Measurements from ENCODE around the gene KRT17.

Gene KRT17

GRCh38 chr17:41638941-41639340 is 14.6 kb upstream of the KRT17 start:
- TF ChIP-seq CTCF (IDR thresholded peaks at IDR 0.05) = no peak
- intact Hi-C loops (cut with DNase I; ENCODE audit: low total_unique reads) = no loop called here
- Histone ChIP-seq H3K4me3 (no peak overlapping the region), H3K27me3 (no peaks in the 10 kb centered on the region), H3K27ac (no peak overlapping the region), H3K4me1 (peaks cover 0 to 20% (median 10%) of the 10 kb centered on the region in 4 donors), H3K9me3 (no peaks in the 10 kb centered on the region), H3K36me3 (no peaks in the 10 kb centered on the region)
- no peak for DNase-seq

- Histone ChIP-seq H3K36me3 (no peaks in the 10 kb centered on the region), H3K4me3 (no peak overlapping the region), H3K4me1 (peaks cover 0 to 20% (median 10%) of the 10 kb centered on the region in 4 donors), H3K27me3 (no peaks in the 10 kb centered on the region), H3K9me3 (no peaks in the 10 kb centered on the region), H3K27ac (no peak overlapping the region)
- no peak for TF ChIP-seq CTCF (IDR thresholded peaks at IDR 0.05)
- intact Hi-C loops (cut with DNase I; ENCODE audit: low total_unique reads) = no loop called here
- no peak for DNase-seq
Observed at GRCh38 chr17:41638194-41638593, 13.8 kb upstream of the KRT17 start.

- TF ChIP-seq CTCF (IDR thresholded peaks at IDR 0.05) = no peak
- intact Hi-C loops (cut with DNase I; ENCODE audit: low total_unique reads) = no loop called here
- Histone ChIP-seq H3K9me3 (no peaks in the 10 kb centered on the region), H3K4me1 (peaks cover 0 to 20% (median 10%) of the 10 kb centered on the region in 4 donors), H3K27me3 (no peaks in the 10 kb centered on the region), H3K27ac (no peak overlapping the region), H3K4me3 (no peak overlapping the region), H3K36me3 (no peaks in the 10 kb centered on the region)
- DNase-seq = no peak
Observed at GRCh38 chr17:41636652-41637051, 12.3 kb upstream of the KRT17 start.

- no peak for TF ChIP-seq CTCF (IDR thresholded peaks at IDR 0.05)
- no peak overlapping the region for H3K27ac ChIP-seq
- DNase-seq = no peak
Observed at GRCh38 chr17:41635121-41636097, 11.0 kb upstream of the KRT17 start.

GRCh38 chr17:41634639-41635038 is 10.3 kb upstream of the KRT17 start:
- no peak overlapping the region for H3K4me3 ChIP-seq
- intact Hi-C loops (cut with DNase I; ENCODE audit: low total_unique reads) = no loop called here
- no peak for DNase-seq
- H3K27me3 ChIP-seq = no peaks in the 10 kb centered on the region
- no peaks in the 10 kb centered on the region for H3K36me3 ChIP-seq
- H3K9me3 ChIP-seq = no peaks in the 10 kb centered on the region
- no peak for TF ChIP-seq CTCF (IDR thresholded peaks at IDR 0.05)
- H3K4me1 ChIP-seq = peaks cover 0 to 23% (median 10%) of the 10 kb centered on the region in 4 donors
- no peak overlapping the region for H3K27ac ChIP-seq

More at GRCh38 chr17:41635121-41636097, 11.0 kb upstream of the KRT17 start:
- H3K27me3 ChIP-seq = no peaks in the 10 kb centered on the region
- no peaks in the 10 kb centered on the region for H3K9me3 ChIP-seq
- intact Hi-C loops (cut with DNase I; ENCODE audit: low total_unique reads) = no loop called here
- H3K4me3 ChIP-seq = no peak overlapping the region
- H3K36me3 ChIP-seq = no peaks in the 10 kb centered on the region
- H3K4me1 ChIP-seq = peaks cover 0 to 23% (median 10%) of the 10 kb centered on the region in 4 donors
